ENCODE data around the gene TBC1D9B.
"Not testable (repeated sequence)": the region's sequence is repeated elsewhere in the genome, so short reads cannot be mapped to it uniquely, and the experiment has no call there.

Gene TBC1D9B

GRCh38 chr5:179836225-179837019, 71.3 kb downstream of the TBC1D9B start:
- no peak for DNase-seq (ENCODE audit: low read depth)
- no peak for TF ChIP-seq CTCF (IDR thresholded peaks at IDR 0.05; ENCODE audit: low read depth, low read length, missing control alignments)
- no peak overlapping the region for H3K4me3 ChIP-seq (ENCODE audit: low read depth, low read length)
- in situ Hi-C loops (cut with HindIII; ENCODE audit: low sequenced_read_pairs) = no loop called here

GRCh38 chr5:179834871-179835270, 72.8 kb downstream of the TBC1D9B start:
- in situ Hi-C loops (cut with HindIII; ENCODE audit: low sequenced_read_pairs); DNase-seq (ENCODE audit: low read depth); H3K4me3 ChIP-seq (ENCODE audit: low read depth, low read length): not testable (repeated sequence)

- TF ChIP-seq CTCF (IDR thresholded peaks at IDR 0.05; ENCODE audit: low read depth, low read length, missing control alignments) = no peak
- H3K4me3 ChIP-seq (ENCODE audit: low read depth, low read length) = no peak overlapping the region
- in situ Hi-C loops (cut with HindIII; ENCODE audit: low sequenced_read_pairs) = no loop called here
- no peak for DNase-seq (ENCODE audit: low read depth)
These were observed 73.6 kb downstream of the TBC1D9B start for GRCh38 chr5:179834120-179834519.

GRCh38 chr5:179833709-179834070, 74.0 kb downstream of the TBC1D9B start:
- H3K4me3 ChIP-seq (ENCODE audit: low read depth, low read length) = no peak overlapping the region
- no peak for TF ChIP-seq CTCF (IDR thresholded peaks at IDR 0.05; ENCODE audit: low read depth, low read length, missing control alignments)
- DNase-seq (ENCODE audit: low read depth) = no peak
- in situ Hi-C loops (cut with HindIII; ENCODE audit: low sequenced_read_pairs) = no loop called here

GRCh38 chr5:179833056-179833708, 74.5 kb downstream of the TBC1D9B start:
- no peak for TF ChIP-seq CTCF (IDR thresholded peaks at IDR 0.05; ENCODE audit: low read depth, low read length, missing control alignments)
- H3K4me3 ChIP-seq (ENCODE audit: low read depth, low read length) = no peak overlapping the region
- no peak for DNase-seq (ENCODE audit: low read depth)
- in situ Hi-C loops (cut with HindIII; ENCODE audit: low sequenced_read_pairs) = no loop called here

- no peak overlapping the region for H3K4me3 ChIP-seq (ENCODE audit: low read depth, low read length)
- in situ Hi-C loops (cut with HindIII; ENCODE audit: low sequenced_read_pairs) = no loop called here
- no peak for DNase-seq (ENCODE audit: low read depth)
- no peak for TF ChIP-seq CTCF (IDR thresholded peaks at IDR 0.05; ENCODE audit: low read depth, low read length, missing control alignments)
These were observed 75.5 kb downstream of the TBC1D9B start for GRCh38 chr5:179832039-179832745.

Data from astrocyte of the cerebellum (primary cell).